ENCODE measurements around the gene EXOC3.
"Not testable (repeated sequence)": the region's sequence is repeated elsewhere in the genome, so short reads cannot be mapped to it uniquely, and the experiment has no call there.

EXOC3 gene

GRCh38 chr5:474840-475661 lies 32.1 kb downstream of the EXOC3 start:
- DNase-seq = peak; percentile 26

GRCh38 chr5:475704-476101 lies 32.7 kb downstream of the EXOC3 start:
- DNase-seq = no peak

GRCh38 chr5:476102-476813 lies 33.3 kb downstream of the EXOC3 start:
- DNase-seq = no peak

- DNase-seq = no peak
Observed at GRCh38 chr5:476814-477175, 33.8 kb downstream of the EXOC3 start.

- no peak for DNase-seq
Observed at GRCh38 chr5:477247-477646, 34.3 kb downstream of the EXOC3 start.

GRCh38 chr5:477871-478270 lies 34.9 kb downstream of the EXOC3 start:
- no peak for DNase-seq

GRCh38 chr5:478369-478981 lies 35.5 kb downstream of the EXOC3 start:
- DNase-seq = no peak

GRCh38 chr5:478982-479535 lies 36.1 kb downstream of the EXOC3 start:
- DNase-seq = no peak

GRCh38 chr5:479566-480319 lies 36.8 kb downstream of the EXOC3 start:
- DNase-seq = no peak

- no peak for DNase-seq
Observed at GRCh38 chr5:481347-481746, 38.4 kb downstream of the EXOC3 start.

- DNase-seq = no peak
Observed at GRCh38 chr5:482021-482420, 39.0 kb downstream of the EXOC3 start.

- no peak for DNase-seq
Observed at GRCh38 chr5:482506-482905, 39.5 kb downstream of the EXOC3 start.

GRCh38 chr5:483011-483410 lies 40.0 kb downstream of the EXOC3 start:
- no peak for DNase-seq

GRCh38 chr5:483434-484140 lies 40.6 kb downstream of the EXOC3 start:
- DNase-seq = no peak

GRCh38 chr5:484556-484955 lies 41.6 kb downstream of the EXOC3 start:
- DNase-seq = no peak

GRCh38 chr5:485113-485945 lies 42.4 kb downstream of the EXOC3 start:
- DNase-seq = no peak

- no peak for DNase-seq
Observed at GRCh38 chr5:485946-486491, 43.0 kb downstream of the EXOC3 start.

- DNase-seq = not testable (repeated sequence)
Observed at GRCh38 chr5:486597-486996, 43.6 kb downstream of the EXOC3 start.

- no peak for DNase-seq
Observed at GRCh38 chr5:488241-488640, 45.3 kb downstream of the EXOC3 start.

- no peak for DNase-seq
Observed at GRCh38 chr5:488744-489688, 46.0 kb downstream of the EXOC3 start.
